HS-27A (cell line): Measurements from ENCODE around the gene ZEB1.
"Not testable (repeated sequence)": the region's sequence is repeated elsewhere in the genome, so short reads cannot be mapped to it uniquely, and the experiment has no call there.

ENCODE experiments used
- DNase-seq: peaks from one replicate; pipeline ENCODE4 v3.0.0-alpha.2; 2012; ENCODE audit warnings: low read depth, missing footprints

The ZEB1 gene

DNA sequence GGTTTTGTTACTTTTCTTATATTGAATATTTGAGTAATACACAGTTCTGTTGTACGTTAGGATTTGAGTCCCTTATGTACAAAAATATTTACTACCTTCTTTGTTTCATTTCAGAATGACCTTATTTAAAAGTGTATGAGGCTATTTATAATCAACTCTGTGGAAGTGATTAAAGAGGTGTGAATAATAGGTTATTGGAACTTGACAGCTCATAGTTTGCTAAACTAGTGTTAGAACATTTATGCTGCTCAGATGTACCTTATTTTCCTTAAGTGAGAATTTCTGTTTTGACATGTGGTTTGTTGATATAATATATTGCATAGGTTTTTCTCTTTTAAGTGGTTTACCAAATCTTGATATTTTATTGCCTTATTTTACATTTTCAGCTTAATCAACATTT lies 105.5 kb downstream of the ZEB1 start:
- no peak for DNase-seq

- DNase-seq, result peak; percentile 31
These were observed 107.4 kb downstream of the ZEB1 start for GRCh38 chr10:31426401-31426800.

DNA sequence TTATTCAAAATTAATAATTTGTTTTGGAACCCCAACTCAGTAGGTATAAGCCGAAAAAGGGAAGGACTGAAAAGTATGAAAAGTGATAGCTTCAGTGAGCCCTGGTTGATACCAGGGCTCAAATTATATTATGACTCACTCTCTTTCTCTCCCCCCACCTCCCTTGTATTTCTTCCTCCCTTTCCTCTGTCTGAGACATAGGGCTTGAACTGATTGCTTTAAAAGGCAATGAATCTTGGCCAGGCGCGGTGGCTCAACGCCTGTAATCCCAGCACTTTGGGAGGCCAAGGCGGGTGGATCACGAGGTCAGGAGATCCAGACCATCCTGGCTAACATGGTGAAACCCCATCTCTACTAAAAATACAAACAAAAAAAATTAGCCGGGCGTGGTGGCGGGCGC lies 108.3 kb downstream of the ZEB1 start:
- not testable (repeated sequence) for DNase-seq

GRCh38 chr10:31428499-31428898 lies 109.5 kb downstream of the ZEB1 start:
- DNase-seq, result not testable (repeated sequence)

- DNase-seq, result no peak
These were observed 112.0 kb downstream of the ZEB1 start for GRCh38 chr10:31431021-31431420.

- no peak for DNase-seq
These were observed 118.9 kb downstream of the ZEB1 start for GRCh38 chr10:31437959-31438358.

- no peak for DNase-seq
These were observed 132.8 kb downstream of the ZEB1 start for GRCh38 chr10:31451766-31452165.

- DNase-seq, result no peak
These were observed 137.5 kb downstream of the ZEB1 start for GRCh38 chr10:31456468-31456867.

DNA sequence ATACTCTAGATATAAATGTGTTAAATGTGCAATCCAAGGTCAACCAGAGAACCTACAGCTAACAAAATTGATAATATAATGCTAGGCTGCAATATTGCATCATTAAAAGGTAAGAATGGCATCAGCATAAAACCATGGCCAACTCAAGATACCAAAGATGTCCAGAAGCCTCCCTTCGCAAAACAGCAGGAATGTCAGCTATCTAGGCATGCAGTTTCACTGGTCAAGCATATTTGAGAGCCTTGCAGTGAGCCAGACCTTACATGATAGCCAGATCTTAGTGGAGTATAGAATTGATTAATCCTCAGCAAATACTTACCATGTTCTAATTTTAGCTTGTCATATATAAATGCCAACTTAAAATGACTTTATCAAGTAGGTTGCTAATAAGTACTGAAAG lies 138.8 kb downstream of the ZEB1 start:
- no peak for DNase-seq

- DNase-seq, result no peak
These were observed 140.0 kb downstream of the ZEB1 start for GRCh38 chr10:31458974-31459373.

- DNase-seq, result no peak
These were observed 141.2 kb downstream of the ZEB1 start for GRCh38 chr10:31460242-31460641.

DNA sequence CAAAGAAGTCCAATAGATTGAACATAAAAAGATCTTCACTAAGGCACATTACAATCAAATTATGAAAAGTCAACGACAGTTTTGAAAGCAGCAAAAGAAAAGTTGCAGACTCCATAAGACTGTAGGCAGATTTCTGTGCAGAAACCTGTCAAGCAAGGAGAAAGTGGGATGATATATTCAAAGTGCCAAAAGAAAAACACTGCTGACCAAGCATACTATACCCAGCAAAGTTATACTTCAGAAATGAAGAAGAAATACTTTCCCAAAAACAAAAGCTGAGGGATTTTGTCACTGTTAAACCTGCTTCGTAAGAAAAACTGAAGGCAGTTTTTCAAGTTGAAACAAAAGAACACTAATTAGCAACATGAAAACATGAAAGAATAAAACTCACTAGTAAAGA lies 145.5 kb downstream of the ZEB1 start:
- DNase-seq, result no peak

DNA sequence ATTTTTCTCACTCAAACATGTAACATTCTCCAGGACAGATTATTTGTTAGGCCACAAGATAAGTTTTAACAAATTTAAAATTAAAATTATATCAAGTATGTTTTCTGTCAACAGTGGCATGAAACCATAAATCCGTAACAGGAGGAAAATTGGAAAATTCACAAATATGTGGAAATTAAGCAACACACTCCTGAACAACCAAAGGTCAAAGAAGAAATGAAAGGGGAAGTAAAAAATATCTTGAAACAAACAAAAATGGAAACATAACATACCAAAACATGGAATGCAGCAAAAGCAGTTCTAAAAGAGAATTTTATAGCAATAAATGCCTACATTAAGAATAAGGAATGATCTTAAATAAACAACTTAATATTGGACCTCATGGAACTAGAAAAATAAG lies 147.3 kb downstream of the ZEB1 start:
- no peak for DNase-seq

DNA sequence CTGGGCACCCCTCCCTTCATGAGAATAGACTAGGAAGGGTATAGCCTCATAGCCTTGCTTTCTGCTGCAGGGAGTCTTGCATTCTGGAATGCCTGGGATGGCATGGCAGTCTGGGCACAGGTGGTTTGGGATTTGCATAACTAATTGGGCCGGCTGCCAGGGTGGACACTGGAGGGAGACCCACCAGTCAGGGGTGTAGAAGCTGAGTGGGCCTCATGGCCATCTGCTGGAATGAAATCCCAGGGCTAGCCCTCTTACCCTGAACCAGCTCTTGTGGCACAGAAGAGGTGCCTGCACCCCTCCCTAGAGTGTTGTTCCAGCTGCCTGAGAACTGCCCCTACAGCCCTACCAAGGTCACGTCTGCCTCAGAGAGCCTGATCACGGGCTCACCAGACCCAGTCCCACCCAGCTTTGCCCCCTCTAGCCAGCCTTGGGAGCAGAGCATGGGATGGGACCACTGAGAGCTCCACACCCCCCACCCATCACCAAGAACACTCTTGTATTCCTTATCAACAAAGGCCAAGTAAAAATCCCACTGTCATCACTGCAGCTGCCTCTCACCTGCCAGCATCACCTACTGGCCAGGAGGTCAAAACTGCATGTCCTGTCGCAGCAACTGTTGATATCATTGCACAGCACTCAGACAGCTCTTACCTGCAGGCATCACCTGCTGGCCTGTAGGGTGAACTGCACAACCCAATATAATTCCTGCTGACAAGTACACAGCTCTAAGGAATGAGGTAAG lies 148.9 kb downstream of the ZEB1 start:
- DNase-seq, result no peak

GRCh38 chr10:31468536-31468859 lies 149.5 kb downstream of the ZEB1 start:
- no peak for DNase-seq

DNA sequence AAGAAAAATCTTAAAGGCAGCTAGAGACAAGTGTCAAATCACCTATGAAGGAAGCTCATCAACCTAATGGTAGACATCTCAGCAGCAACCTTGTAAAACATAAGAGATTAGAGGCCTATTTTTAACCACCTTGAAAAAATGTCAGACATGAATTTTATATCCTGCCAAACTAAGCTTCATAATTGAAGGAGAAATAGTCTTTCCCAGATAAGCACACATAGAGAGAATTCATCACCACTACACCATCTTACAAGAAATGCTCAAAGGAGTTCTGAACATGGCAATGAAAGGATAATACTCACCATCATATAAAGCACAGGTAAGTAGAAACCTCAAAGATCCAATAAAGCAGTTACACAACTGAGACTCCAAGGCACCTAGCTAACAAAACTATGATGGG lies 156.5 kb downstream of the ZEB1 start:
- no peak for DNase-seq

GRCh38 chr10:31476088-31476487 lies 157.1 kb downstream of the ZEB1 start:
- no peak for DNase-seq

GRCh38 chr10:31477584-31477983 lies 158.6 kb downstream of the ZEB1 start:
- DNase-seq, result no peak

DNA sequence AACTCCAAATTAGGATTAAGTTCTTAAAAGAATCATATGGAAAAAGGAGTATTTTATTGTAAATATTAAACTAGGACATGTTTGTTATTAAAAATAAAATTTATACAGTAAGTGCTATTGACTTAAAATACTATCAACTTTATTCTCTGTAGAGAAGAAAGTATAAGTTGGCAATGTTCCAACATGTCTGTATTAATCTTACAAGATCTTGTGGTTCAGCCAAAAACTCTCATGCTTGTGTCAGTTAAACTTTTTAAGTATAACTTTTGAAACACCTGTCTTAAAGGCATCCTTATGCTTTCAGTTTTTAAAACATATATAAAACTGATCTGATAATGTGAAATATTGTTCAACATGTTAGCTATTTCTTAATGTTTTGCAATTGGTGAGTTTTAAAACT lies 160.7 kb downstream of the ZEB1 start:
- no peak for DNase-seq

- no peak for DNase-seq
These were observed 164.5 kb downstream of the ZEB1 start for GRCh38 chr10:31483546-31483945.

GRCh38 chr10:31484431-31485135 lies 165.6 kb downstream of the ZEB1 start:
- no peak for DNase-seq

- DNase-seq, result no peak
These were observed 172.0 kb downstream of the ZEB1 start for GRCh38 chr10:31490858-31491504.

DNA sequence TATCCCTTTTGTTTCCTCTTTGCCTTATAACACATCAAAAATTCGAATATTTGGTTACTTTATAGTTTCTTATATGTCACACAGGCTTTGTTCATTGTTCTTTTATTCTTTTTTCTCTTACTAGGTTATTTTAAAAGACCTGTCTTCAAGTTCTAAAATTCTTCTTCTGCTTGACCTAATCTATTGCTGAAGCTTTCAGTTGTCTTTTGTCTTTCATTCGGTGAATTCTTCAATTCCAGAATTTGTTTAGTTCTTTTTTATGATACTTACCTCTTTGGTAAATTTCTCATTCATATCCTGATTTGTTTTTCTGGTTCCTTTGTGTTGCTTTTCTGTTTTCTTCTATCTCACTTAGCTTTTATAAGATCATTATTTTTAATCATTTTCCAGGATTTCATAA lies 188.4 kb downstream of the ZEB1 start:
- DNase-seq, result no peak
